GM21619 (cell line): ENCODE data around the gene SLC46A2.

Source experiments
- ATAC-seq: cut with Tn5 transposase; IDR thresholded peaks from one replicate; pipeline ENCODE4 v1.9.1; 2021; ENCODE audit not compliant: unreplicated experiment

Gene SLC46A2

DNA sequence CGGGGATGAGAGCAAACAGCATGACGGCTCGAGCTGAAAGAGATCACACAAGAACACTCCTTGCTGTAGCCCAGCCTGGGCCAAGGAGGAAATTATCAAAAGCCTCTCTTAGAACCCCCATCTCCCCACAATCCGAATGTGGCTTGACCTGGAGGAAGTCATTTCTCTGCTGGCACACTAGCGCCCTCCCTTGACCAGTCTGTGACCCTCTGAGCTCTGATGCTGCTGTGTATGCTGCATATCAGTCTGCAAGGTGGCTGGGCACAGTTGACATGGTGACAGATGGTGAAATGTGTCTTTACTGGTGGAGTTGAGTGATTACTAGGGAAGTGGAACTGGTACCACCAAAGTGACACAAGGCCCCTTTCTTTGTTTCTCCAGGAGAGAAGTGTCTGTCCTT is 3.3 kb downstream of the SLC46A2 start:
- no peak for ATAC-seq

DNA sequence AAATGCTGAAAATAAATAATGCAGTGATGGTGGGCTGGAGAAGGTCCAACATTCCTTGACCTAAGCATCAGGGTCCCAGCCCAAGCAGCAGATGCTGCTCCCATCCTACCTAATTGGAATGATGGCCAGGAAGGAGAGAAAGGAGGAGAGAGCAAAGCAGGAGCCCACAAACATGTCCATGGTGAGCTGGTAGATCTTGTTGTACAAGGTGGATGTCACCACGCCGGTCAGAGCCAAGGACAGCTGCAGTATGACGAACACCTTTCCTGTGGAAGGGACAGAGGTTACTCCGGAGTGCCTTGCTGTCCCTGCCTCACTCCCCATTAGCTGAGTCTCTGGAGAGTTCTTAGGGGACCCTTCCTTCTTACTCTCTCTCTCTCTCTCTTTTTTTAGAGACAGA is 4.3 kb downstream of the SLC46A2 start:
- no peak for ATAC-seq

DNA sequence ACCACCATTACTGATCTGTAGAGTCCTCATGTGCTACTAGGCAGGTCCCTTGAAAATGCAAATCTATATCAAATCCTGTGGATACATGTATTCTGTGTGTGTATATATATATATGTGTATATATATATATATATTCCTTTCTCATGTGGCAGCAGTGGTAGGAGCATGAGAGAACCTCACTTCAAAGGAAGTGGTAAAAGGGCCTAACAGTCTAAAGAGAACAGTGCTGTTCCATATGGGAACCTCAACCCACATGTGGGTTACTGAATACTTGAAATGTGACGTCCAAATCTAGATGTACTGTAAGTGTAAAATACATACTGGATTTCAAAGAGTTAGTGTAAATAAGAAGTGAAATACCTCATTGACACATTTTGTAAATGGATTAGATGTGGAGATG is 5.4 kb downstream of the SLC46A2 start:
- no peak for ATAC-seq

DNA sequence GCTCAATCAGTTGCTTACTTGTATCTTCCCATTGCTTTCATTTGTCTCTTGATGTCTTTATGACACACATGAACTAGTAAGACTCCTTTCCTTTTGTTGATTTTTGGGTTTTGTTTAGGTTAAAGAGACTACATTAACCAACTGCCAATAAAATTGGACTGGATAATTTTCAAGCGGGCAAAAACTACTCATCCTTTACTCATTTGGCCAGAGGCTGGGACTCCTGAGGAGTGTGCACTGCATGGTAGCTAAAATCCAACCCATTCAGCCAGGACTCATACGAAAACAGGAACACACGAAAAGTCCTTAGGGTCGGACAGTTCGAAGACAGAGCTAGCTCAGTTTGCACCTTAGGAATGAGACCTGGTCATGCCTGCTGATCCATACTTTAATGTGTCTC is 6.0 kb downstream of the SLC46A2 start:
- no peak for ATAC-seq

DNA sequence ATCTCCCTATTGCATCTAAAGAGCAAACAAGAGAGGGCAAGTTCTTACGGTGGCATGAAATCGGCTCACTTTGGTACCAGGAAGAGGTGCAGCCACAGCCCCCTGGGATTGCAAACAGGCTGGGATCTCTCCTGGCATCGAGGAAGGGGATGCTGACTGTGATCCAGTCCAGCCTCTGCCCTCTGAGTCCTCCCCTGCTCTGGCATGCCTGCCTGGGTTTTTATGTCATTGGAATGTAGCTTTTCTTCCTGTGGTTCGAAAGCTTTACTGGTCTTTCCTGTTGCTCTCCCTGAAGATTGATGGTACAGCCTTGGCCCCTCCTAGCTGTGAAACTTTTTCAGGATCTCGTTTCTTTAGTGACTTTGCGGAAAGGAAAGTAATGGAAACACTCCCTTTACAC is 6.6 kb downstream of the SLC46A2 start:
- no peak for ATAC-seq

DNA sequence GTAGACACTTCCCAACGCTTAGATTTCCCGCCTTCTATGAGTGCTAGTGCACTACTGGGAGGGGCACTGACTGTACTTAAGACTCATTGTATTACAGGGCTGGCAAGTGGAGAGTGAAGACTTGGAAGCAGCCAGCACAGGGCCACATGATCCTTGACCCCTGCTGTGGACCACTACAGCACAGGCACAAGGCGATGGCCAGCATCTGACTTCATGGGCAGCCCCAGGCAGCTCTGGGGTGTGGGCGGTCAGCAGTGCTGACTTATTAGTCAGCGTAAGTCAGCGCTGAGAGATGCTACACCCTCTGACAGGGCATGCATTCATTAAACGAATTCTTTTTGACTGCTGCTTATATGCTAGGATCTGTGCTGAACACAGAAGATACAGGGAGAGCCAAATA is 9.3 kb downstream of the SLC46A2 start:
- ATAC-seq, result no peak

DNA sequence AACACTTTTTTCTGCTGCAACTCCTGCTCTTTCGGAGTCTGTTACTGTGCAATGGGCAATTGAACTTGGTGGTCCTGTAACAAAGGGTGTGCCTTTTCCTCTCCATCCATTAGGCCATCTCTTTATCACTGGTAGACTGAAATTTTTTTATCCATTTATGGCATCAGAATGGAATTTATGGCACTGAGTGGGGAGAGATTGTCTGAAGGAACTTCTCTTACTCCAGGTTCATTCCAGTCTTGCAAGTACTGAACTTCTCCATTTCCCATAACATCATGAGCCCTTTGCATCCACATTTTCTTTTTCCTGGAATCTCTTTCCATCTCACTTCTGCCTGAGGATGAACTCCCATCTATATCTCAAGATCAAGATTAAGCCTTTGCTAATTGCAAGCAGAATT is 10.0 kb downstream of the SLC46A2 start:
- no peak for ATAC-seq

DNA sequence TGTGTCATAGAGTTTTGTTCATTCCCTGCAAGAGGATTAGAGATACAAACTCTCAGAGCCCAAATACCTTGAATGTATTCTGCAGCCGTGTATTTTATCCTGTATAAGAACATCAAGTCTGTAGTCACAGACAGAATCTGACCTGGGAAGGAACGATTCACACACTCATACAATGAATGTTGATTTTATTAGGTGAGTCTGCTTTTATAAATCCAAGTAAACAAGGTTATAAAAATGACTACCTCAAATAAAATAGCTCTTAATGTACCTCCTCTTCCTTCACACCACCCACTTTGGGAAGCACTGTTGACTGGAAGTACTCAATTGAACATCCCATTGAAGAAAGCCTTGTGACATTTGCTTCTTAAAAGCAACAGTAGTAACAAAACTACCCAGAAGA is 11.9 kb downstream of the SLC46A2 start:
- ATAC-seq, result no peak

DNA sequence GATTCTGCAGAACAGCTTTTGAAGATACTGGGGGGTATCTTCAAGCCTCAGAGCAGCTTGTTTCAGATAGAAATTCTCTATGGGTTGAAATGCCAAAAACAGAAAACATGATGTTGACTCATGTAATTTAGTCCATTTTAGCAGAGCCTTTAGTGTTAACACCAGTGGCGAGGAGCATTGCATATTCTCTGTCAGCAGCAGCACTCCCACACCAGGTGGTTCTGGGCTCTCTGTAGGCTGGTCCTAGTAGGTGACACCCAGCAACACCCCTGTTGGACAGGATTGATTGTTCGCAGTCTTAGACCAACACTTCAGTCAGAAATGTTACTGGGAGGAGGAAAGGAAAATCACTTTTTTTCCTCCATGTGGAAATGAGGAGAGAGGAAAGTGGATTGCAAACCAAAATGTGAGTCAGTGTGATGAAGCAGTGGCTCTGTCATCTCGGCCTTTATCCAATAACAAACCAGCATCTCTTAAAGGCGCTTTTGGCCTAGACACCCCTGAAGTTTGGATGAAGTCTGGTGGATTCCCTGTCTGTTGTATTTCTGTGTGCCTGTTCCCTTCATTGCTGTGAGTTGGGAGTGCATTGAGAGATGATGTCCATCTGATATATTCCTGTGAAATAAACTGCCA is 16.8 kb downstream of the SLC46A2 start:
- ATAC-seq, result no peak

DNA sequence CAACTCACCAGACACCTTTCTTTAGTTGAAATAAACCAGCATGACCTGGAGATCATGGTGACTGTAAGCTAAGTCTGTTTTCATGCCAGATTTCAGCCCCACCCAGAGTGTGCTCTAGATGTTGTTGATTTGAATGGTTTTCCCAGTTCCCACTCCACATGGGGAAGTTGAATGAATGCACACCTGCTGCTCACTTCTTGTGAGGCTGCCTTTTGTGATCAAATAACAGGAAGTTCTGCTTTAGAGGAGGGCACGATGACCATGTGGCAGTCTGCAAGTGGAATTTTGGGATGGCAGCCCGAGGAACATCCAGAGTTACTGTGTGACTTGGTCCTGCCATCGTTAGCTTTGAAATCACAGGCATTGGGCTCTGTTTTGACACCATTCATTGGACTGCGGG is 18.7 kb downstream of the SLC46A2 start:
- no peak for ATAC-seq

DNA sequence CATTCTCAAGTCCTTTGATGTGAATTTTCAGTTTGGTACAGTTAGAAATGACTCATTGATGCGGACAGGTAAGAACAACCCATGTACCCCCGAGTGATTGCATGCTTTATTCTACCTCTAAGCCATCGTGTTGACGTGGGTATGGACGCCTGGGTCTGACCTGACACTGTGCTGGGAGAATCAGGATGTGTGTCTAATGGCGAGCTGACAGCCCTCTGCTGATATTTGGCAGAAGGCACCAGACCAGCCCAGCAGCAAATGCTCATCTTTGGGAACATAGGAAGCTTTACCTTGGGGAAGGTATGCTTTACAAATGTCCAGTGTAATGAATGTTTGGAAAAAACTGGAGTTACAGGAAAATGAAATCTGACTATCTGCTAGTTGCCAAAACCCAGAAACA is 20.1 kb downstream of the SLC46A2 start:
- ATAC-seq, result no peak

DNA sequence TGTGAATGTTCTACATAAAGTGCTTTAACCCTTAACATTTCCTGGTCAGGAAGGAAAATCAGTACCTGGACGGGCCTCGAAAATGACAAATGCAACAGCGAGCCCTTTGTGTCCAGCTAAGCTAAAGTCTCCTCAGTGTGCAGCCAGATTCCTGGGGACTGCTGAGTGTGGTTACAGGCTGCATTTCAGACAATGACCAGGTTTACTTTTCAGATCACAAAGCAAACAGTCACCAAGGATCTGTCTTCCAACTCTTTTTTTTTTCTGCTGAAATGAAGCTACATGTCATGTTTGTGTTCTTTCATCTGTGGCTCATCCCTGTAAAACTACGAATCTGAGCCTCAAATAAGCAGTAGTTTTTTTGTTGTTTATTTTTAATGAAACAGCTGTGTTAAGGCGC is 20.8 kb downstream of the SLC46A2 start:
- ATAC-seq, result no peak

DNA sequence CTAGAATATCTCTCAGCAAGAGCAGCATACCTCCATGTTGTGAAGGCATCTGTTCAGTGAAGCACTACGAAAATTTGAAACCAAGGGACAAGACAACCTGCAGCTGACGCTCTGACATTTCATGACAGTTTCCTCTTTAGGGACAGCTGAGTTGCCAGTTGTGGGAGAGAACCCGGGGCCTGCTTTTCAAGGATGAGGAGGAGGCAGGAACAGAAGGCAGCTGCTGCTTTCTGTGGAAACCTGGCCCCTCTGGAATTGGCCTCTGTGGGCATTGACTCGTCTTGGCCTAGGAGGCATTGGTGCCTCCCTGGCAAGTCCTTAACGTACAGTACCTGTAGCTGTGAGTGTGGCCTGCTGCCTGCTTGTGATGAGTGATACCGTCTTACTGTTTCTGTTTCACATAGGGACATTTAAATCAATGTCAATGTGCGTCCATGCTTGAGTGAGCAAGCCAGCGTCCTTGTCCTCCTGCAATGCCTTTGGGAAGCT is 21.6 kb downstream of the SLC46A2 start:
- ATAC-seq, result peak; percentile 64

DNA sequence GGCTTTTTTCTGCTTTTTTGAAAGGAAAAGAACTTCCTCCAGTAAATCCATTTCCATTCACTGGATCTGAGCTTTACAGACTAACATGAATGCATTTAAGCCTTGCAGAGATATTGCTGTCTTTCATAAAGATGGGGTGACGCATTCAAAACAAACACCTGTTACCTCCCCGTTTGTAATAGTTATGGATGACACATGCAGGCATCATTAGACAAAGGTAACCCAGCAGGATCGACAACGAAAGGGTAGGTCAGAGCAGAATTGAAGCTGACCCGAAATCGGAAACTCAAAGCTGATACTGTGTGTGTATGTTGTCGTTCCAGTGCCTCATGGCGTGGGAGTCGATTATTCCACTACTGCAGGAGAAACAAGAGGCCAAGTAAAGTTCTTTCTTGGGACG is 22.2 kb downstream of the SLC46A2 start:
- no peak for ATAC-seq

DNA sequence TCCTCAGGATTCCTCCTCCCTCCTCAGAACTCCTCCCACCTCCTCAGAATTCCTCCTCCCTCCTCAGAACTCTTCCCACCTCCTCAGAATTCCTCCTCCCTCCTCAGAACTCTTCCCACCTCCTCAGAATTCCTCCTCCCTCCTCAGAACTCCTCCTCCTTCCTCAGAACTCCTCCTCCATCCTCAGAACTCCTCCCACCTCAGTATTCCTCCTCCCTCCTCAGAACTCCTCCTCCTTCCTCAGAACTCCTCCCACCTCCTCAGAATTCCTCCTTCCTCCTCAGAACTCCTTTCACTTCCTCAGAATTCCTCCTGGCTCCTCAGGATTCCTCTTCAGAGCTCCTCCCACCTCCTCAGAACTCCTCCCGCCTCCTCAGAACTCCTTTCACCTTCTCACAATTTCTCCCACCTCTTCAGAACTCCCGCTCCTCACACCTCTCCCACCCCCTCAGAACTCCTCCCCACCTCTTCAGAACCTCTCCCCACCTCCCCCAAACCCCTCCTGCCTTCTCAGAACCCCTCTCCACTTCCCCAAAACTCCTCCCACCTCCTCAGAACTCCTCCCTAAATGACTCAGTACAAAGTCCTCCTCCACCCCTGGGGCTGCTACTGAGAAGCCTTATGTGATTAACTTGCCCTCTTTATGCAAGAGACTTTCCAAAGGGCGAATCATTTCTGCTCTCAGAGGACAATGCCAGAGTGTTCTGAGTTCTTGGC is 23.2 kb downstream of the SLC46A2 start:
- no peak for ATAC-seq

DNA sequence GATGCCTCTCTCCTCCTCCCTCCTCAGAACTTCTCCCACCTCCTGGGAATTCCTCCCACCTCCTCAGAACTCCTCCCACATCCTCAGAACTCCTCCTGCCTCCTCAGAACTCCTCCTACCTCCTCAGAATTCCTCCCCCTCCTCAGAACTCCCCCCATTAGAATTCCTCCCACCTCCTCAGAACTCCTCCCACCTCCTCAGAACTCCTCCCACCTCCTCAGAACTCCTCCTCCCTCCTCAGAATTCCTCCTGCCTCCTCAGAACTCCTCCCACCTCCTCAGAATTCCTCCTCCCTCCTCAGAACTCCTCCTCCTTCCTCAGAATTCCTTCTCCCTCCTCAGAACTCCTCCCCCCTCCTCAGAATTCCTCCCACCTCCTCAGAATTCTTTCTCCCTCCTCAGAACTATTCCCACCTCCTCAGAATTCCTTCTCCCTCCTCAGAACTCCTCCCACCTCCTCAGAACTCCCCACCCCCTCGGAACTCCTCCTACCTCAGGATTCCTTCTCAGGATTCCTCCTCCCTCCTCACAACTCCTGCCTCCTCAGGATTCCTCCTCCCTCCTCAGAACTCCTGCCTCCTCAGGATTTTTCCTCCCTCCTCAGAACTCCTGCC is 23.9 kb downstream of the SLC46A2 start:
- ATAC-seq, result no peak

DNA sequence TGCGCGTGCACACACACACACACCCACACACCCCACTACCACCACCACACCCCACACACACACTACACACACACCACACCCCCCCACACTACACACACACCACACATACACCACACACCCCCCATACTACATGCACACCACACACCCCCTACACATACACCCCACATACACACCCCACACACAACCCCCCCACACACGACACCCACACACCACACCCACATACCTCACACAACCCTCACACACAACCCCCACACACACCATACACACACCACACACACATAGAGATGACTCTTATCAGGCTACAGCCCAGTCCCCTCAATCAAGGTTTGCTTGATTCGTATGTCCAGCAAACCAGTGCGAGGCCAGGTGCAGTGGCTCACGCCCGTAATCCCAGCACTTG is 25.7 kb downstream of the SLC46A2 start:
- no peak for ATAC-seq

DNA sequence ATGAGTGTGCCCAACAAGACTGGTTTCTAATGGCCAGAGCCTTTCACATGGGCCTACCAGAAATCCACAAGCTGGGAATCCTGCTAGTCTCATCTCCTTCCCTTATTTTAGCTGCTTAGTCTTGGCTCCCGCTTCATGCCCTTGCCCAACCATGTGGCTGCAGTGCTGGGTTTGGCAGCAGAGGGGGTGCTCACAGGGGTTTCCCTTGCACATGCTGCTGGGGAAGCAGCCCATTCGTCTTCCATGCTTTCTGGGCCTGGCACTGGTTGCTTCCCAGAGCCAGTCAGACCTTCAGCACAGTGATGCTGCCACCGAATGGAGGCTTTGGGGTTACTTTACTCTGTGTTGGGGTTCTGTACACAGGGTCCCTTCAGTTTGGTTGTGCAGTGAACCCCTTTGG is 26.3 kb downstream of the SLC46A2 start:
- no peak for ATAC-seq

DNA sequence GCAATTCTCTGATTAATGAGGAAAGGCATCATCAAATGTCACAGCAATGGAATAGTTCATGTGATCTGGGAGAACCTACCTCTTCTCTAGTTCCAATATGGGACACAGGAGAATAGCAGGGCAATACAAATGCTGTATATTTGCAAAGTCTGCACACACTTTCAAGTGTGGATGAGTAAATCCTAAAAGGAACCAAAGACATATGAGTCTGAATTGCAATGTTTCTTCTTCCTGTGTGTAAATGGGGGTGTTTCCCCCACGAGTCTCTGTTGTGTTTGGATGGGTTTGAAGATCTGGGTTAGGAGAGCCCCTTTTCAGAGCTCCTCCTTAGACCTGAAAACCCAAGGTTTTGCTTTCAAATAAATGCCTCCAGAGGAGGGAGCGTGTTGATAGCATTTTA is 26.9 kb downstream of the SLC46A2 start:
- ATAC-seq, result no peak

DNA sequence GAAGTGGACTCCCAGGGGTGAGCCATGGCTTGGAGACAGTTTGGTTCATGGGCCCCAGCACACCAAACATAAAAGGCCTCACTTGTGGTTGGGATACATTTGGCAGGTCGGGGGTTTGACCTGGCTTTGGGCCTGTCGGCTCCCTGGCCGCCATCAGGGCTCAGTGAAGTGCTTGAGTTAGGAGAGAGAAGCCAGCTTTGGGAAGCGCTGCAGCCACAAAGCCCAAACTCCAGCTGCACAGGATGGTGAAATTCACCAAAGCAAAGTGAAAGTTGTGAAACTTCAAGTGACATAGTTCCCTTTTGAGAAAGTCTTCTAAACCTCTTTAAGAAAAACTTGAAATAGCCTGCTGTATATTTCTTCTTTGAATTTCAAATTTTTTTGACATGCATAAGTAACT is 27.5 kb downstream of the SLC46A2 start:
- no peak for ATAC-seq

DNA sequence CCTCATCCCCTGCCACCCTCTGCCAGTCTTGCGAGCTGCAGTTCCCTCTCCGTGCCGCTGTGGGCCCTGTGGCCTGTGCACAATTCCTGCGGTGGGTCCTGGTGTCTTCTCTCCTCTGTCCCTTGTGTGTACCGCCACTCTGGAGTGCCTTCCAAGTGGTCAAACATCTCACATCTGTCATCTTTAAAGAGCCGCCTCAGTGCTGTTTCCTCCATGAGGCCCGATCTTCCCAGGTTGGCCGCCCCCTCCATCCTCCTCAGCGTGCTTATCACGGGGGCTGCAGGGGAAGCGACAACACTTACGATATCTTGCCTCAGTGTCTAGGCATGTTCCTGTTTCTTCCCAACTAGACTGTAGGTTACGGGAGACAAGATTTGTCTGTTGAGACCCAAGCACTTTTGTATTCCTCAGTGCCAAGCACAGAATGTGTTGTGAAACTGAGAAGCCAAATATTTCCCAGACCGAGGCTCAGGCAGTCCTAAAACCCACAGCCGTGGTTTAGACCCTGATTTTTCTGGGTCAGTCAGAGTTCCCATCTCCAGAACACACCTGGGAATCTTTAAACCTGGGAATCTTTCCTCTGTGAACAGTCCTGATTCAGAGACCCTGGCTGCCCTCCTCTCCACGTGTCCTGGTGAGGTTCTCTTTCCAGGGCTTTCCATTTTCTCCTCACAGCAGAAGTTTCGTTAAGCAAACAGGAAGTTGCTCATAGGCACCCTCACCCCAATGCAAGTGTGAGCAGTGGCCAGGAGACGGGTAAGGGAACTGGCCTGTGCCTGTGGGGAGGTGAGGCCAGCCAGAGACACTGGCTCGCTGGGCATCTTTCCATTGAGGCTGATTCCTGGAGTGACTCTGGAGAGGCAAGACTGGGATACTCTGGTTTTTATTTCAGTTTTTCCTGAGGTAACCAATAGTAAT is 28.8 kb downstream of the SLC46A2 start:
- ATAC-seq, result no peak
